ENCODE data around the gene CD59. TPM values are rescaled to one million over a fixed set of nuclear protein-coding genes. Genes with fewer than 3 reads are reported as not detected.

CD59 gene
- total and polyA plus RNA-seq, 2 of the 13 experiments (the other 11 are each of a cell fraction or from before 2014, with no cell fraction given): 127 to 289 TPM

- no peaks in the 10 kb centered on the region for H3K4me1 ChIP-seq (ENCODE audit: insufficient read depth, low read length)
- H2AFZ ChIP-seq (ENCODE audit: low read length): no peak overlapping the region
- no peaks in the 10 kb centered on the region for H4K20me1 ChIP-seq (ENCODE audit: insufficient read depth, low read length)
- FAIRE-seq (no peak), DNase-seq (ENCODE audit: low spot score) (no peak), ATAC-seq (no peak)
- H3K27me3 ChIP-seq (ENCODE audit: control insufficient read depth in 1 of 2, insufficient read depth in 2 of 2, low read length in 2 of 2): no peaks in the 10 kb centered on the region; a peak in 1 of 5 replicates
- in situ Hi-C loops (cut with HindIII; ENCODE audit: extremely low pct_ligation_motif_present, low pct_unique_long_range_greater_than_20kb) (loop anchor here (10.0 kb wide), 1 partner anchor 519 kb away; the partner anchor contains the start of gene CSTF3), intact Hi-C loops (cut with micrococcal nuclease; ENCODE audit: unreplicated experiment) (no loop called here)
- no peak overlapping the region for H3K9ac ChIP-seq (ENCODE audit: insufficient read depth, low read depth, low read length)
- no peaks in the 10 kb centered on the region for H3K9me3 ChIP-seq (ENCODE audit: low read length)
- H3K79me2 ChIP-seq (ENCODE audit: insufficient read depth, low read length): no peaks in the 10 kb centered on the region
- H3K4me3 ChIP-seq (replicated peaks in 1 of 3; ENCODE audit: insufficient read depth in 1 of 3, low read depth in 2 of 3, low read length in 3 of 3): no peak overlapping the region
- POLR2A ChIA-PET: interaction anchor here (1.9 kb wide), 1 partner anchor 15 kb away, joined by 6 read pairs; no protein-coding TSS in a partner anchor
- 35% methylated on average over 5 of the region's 5 CpGs for WGBS (ENCODE audit: low lambda C conversion rate)
- CTCF ChIA-PET (ENCODE audit: low intra/inter-chr PET ratio, low total read pairs): no interaction called here
- no peaks in the 10 kb centered on the region for H3K36me3 ChIP-seq (replicated peaks in 1 of 2; ENCODE audit: control insufficient read depth in 1 of 2, insufficient read depth in 2 of 2, low read length in 2 of 2)
- H3K4me2 ChIP-seq (ENCODE audit: low read depth, low read length): no peak overlapping the region
- TF ChIP-seq SP2 (CRISPR knock-in tag; IDR thresholded peaks at IDR 0.05): no peak
- no peak for TF ChIP-seq NCOA5 (CRISPR knock-in tag; IDR thresholded peaks at IDR 0.05)
- no peak for TF ChIP-seq SNAPC2 (CRISPR knock-in tag; IDR thresholded peaks at IDR 0.05)
- TF ChIP-seq SIN3B (IDR thresholded peaks at IDR 0.05; ENCODE audit: low read length): no peak
- TF ChIP-seq ZNF75D (CRISPR knock-in tag; IDR thresholded peaks at IDR 0.05; ENCODE audit: borderline replicate concordance): no peak
- TF ChIP-seq MXD4 (CRISPR knock-in tag; IDR thresholded peaks at IDR 0.05): no peak
- no peak for TF ChIP-seq ZNF20 (CRISPR knock-in tag; IDR thresholded peaks at IDR 0.05)
- no peak for TF ChIP-seq ZNF790 (CRISPR knock-in tag; IDR thresholded peaks at IDR 0.05; ENCODE audit: borderline replicate concordance)
- no peak for TF ChIP-seq ZHX1 (CRISPR knock-in tag; IDR thresholded peaks at IDR 0.05; ENCODE audit: low read depth)
- TF ChIP-seq HOMEZ (CRISPR knock-in tag; IDR thresholded peaks at IDR 0.05; ENCODE audit: low read depth): no peak
- no peak for TF ChIP-seq ZNF879 (CRISPR knock-in tag; IDR thresholded peaks at IDR 0.05)
- no peak for TF ChIP-seq BCL3 (CRISPR knock-in tag; IDR thresholded peaks at IDR 0.05)
- no peak overlapping the region for H3K27ac ChIP-seq (ENCODE audit: extremely low read length, insufficient read depth, low read length)
- BruUV-seq (replicated peaks): no TSS peak
Observed at GRCh38 chr11:33684003-33684706, 52.1 kb downstream of the CD59 start.

Data from HepG2 (cell line).